Astrocyte of the cerebellum (primary cell): ENCODE results near the gene ZNF616.
A peak's percentile ranks its signal among the peaks of the same experiment; 100 is the strongest.

ENCODE experiments used
- DNase-seq: peaks from one replicate; pipeline ENCODE4 v3.0.0-alpha.2; 2011; ENCODE audit warnings: low read depth
- H3K4me3 ChIP-seq: 2 replicates; pipeline ENCODE4 v1.5.1; 2011; ENCODE audit warnings: mild to moderate bottlenecking, low read depth, low read length, moderate library complexity
- CTCF ChIP-seq: IDR thresholded peaks from 2 replicates; pipeline ENCODE4 v1.5.1; 2012; ENCODE audit warnings: low read length, low read depth, moderate library complexity, mild to moderate bottlenecking; ENCODE audit errors: missing control alignments
- in situ Hi-C: cut with HindIII; loops from 2 replicates; pipeline ENCODE4 v1.10.0; 2017; ENCODE audit warnings: low sequenced_read_pairs

Gene ZNF616

GRCh38 chr19:52140032-52140710 is 433 bp upstream of the ZNF616 start:
- H3K4me3 ChIP-seq: peak overlapping the region; percentile 54
- TF ChIP-seq CTCF: no peak
- DNase-seq: no peak
- in situ Hi-C loops: no loop called here

GRCh38 chr19:52138983-52139251 is 821 bp downstream of the ZNF616 start:
- no peak for TF ChIP-seq CTCF
- DNase-seq: no peak
- peak overlapping the region; percentile 54 for H3K4me3 ChIP-seq
- in situ Hi-C loops: no loop called here

GRCh38 chr19:52138278-52138982 is 1.3 kb downstream of the ZNF616 start:
- in situ Hi-C loops: no loop called here
- no peak for DNase-seq
- no peak for TF ChIP-seq CTCF

GRCh38 chr19:52120286-52120685 is 19.5 kb downstream of the ZNF616 start:
- no peak for TF ChIP-seq CTCF
- DNase-seq: no peak
- H3K4me3 ChIP-seq: no peak overlapping the region
- in situ Hi-C loops: no loop called here

More at GRCh38 chr19:52138278-52138982, 1.3 kb downstream of the ZNF616 start:
- peak overlapping the region; percentile 54 for H3K4me3 ChIP-seq

- no peak for DNase-seq
- in situ Hi-C loops: no loop called here
- no peak for TF ChIP-seq CTCF
- H3K4me3 ChIP-seq: no peak overlapping the region
Observed at GRCh38 chr19:52115526-52116053, 24.1 kb downstream of the ZNF616 start.

- TF ChIP-seq CTCF: no peak
- in situ Hi-C loops: no loop called here
- DNase-seq: no peak
- no peak overlapping the region for H3K4me3 ChIP-seq
Observed at GRCh38 chr19:52114691-52115090, 25.0 kb downstream of the ZNF616 start.
